HG02870 (cell line): ENCODE results near the gene VGLL4.
A peak's percentile ranks its signal among the peaks of the same experiment; 100 is the strongest.

ENCODE experiments used
- ATAC-seq: cut with Tn5 transposase; IDR thresholded peaks from one replicate; pipeline ENCODE4 v1.9.1; 2021; ENCODE audit warnings: mild to moderate bottlenecking, moderate library complexity; ENCODE audit not compliant: unreplicated experiment

Gene VGLL4

DNA sequence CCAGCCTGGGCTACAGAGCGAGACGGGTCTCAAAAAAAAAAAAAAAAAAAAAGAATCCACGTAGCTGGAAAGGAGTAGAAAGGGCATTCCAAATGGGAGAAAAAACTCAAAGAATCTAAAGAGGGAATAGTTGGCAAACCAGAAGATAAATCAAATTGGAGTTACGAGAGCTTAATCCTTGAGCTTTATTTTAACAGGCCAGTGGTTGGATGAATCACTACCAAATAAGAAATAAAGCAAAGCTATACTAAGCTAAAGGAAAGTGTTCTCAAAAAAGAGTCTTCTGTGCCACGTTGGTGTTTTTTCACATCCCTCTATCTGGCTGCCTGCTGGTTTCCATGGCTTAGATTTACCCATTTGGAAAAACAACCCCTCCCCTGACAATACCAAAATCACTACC is 14.0 kb downstream of the VGLL4 start:
- no peak for ATAC-seq

- ATAC-seq = no peak
Measured at GRCh38 chr3:11627612-11628011, 16.1 kb downstream of the VGLL4 start.

DNA sequence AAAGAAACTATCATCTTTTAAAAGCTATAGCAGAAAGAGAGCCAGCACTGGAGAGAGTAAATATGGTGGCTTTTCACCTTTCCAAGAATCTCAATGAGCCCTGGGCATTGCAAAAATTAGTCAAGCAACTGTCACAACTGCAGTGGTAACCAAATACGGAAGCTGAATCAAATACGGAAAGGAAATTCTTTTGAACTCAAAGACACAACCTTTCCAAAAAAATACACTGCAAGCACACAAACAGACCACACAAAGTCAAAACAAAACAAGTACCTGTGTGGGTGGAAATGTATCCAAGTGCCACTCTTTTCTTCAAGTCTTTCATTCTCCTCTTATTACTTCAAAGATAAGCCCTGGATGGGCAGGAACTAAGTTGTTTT is 17.6 kb downstream of the VGLL4 start:
- peak; percentile 72 for ATAC-seq

GRCh38 chr3:11625376-11626083 is 18.2 kb downstream of the VGLL4 start:
- ATAC-seq = no peak

DNA sequence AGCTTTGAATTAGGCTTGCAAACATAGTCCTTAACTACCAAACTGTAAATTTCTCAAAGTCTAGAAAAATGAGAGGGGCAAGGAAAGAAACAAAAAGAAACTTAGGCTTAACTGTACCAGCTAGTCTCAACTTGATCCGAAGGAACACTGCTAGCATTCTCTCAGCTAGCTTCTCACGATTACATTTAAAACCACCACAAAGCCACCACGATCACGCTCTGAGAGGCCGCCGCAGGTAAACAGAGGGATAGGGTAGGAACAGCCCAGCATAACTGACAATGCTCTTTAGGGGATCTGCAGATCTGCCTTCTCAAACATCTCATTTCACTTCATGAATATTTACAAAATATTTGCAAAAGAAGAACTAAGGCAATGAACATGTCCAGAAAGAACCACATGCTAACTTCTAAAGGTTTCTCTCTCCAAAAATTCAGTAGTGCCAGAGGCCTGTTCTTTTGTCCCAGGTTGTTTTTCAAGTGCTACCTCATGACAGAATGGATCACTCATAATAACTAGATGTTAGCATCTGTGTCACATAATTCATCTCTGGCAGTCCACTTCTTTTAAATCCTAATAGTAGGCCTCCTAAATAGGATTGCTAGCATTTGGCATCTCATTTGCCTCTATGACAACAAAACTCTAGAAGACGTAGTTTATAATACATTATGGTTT is 18.9 kb downstream of the VGLL4 start:
- no peak for ATAC-seq

- peak; percentile 37 for ATAC-seq
Measured at GRCh38 chr3:11624161-11624560, 19.6 kb downstream of the VGLL4 start.

- no peak for ATAC-seq
Measured at GRCh38 chr3:11622586-11623550, 20.8 kb downstream of the VGLL4 start.

DNA sequence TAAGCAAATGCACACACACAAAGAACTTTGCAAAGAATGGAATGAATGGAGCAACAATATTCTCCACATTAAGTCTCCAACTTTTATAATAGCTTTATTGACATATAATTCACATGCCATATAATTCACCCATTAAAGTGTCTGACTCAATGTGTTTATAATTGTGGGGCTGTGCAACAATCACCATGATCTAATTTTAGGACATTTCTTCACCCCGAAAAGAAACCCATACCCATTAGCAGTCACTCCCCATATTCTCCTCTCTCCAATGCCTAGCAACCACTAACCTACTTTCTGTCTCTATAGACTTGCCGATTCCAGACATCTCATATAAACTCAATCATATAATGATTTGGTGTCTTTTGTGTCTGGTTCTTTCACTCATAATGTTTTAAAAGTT is 22.6 kb downstream of the VGLL4 start:
- no peak for ATAC-seq

DNA sequence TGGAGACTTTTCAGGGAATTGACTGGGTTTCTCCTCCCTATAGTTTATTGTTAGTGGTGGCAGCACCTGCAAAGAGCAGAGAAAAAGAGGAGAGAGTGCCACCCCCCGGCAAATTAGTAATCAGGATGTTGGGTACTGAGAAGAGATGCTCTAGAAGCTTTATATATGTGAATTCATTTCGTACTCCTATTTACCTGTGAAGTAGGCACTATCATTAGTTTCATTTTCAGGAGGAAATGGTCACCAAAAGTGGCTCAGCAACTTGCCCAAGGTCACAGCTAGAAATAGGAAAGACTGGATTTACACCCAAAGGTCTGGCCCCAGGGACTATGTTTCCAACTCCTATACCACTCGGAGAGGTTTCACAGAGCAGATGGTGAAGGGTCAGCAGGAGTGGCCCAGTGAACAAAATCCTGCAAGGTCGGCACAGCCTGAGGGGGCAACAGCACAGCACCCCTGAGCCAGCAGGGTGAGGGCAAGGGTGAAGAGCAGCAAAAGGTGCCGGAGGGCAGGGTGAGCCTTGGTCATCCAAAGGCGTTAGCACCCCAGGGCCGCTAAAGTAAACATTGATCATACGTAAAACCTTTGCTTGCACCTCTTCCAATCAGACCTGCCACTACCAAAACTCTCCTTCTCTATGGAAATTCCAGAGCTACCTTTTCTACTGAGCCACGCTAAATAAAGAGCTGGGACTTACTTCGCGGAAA is 23.6 kb downstream of the VGLL4 start:
- no peak for ATAC-seq

DNA sequence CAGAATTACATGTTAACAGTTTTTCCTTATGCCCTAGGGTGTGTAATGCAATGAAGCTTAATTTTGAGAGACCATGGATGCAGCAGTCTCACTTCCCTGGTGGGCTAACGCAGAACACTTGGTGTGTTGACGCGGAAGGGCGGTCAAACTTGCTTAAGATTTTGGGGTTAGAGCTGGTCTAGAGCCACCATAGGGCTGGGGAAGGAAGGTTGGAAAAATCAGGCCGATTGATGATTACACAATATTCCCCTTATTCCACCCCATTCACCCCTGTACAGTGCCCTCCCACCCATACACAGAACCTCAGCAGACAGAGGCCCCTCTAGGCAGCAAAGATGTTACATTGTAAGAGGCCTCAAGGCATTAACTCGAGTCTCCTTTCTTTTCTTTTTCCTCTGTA is 24.3 kb downstream of the VGLL4 start:
- no peak for ATAC-seq

GRCh38 chr3:11618904-11619303 is 24.8 kb downstream of the VGLL4 start:
- no peak for ATAC-seq

DNA sequence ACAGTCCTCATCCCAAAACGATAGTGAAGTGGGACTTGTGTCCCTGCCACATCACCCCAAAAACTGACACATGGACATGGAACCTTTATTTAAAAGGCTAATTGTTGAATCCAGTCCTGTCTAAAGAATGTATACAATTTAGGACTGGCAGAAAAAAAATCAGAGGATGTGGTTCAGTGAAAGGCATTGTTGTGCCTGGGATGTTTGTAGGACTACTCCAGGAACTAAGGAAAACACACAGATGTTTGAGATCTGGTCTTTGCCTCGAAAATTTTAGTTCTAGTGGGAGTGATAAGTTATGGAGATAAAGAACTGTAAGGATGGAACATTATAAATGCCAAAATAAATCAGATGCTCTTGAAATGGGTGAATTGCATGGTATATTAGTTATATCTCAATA is 27.2 kb downstream of the VGLL4 start:
- no peak for ATAC-seq

DNA sequence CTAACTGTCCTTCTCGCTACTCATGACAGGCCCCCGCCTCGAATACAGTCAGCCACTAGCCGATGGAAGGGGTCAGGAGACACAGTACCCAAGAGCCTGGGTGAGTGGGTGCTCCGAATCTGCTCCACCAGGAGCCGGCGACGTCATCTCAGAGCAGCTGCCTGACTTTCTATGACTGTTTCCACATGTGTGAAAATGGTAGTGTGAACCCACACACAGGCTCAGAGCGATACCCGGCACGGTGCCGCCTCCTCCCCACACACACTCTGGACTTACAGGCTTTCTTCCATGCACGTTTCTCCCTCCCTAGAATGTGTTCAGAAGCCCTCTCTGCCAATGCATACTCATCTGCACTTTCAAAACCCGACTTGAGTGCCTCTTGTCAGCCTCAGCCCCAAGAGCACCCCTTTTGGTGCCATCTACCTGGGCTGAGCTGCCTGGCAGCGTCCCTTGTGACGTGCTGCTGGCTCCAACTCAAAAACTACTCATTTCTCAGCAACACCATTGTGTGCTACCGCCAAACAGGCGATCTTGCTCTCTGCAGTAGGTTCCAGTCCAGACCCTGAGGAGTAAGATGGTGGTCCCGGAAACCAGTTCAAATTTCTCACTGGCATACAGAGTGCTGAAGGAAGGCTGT is 29.7 kb downstream of the VGLL4 start:
- ATAC-seq = no peak

GRCh38 chr3:11613319-11613718 is 30.4 kb downstream of the VGLL4 start:
- ATAC-seq = no peak

GRCh38 chr3:11612515-11613188 is 31.1 kb downstream of the VGLL4 start:
- ATAC-seq = no peak

DNA sequence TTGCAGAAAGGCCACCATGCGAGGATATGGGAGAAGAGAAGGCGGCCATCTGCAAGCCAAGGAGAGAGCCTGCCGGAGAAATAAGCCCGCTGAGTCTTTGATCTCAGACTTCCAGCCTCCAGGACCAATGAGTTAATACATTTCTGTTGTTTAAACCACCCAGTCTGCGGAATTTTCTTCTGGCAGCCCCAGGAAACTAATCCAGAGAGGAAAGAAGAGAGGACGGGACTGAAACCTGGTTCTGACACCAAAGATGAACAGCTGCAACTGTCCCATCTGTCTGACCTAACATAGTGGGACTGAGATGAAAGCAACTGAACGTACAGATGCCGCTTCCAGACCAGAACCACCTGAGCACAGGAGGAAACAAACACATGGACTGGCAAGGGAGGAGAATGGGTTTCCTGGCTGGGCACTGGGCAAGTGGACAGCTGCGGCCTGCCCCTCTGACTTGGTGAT is 32.3 kb downstream of the VGLL4 start:
- no peak for ATAC-seq

DNA sequence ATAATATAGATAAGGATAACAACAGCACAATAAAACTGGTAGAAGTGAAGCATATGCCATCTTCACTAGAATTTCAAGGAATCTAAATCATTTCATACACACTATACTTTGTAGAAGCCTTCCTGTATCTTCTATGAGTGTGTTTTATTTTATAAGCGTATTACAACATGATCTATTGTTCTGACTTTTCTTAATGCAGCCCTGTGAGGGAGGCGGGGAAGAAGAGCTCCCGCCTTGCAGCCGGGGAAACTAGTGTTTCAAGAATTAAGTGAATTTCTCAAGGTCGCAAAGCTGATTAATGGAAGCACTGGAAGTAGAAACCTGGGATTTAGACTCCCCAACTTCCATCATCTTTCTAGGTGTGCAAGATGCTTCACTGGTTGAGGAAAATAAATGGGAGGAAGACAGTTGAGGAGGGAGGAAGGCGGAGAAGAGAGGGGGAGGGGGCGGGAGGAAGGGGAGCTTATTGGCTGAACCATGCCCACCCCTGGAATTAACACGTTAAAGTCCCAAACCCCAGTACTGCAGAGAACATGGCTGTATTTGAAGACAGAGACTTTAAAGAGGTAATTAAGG is 32.9 kb downstream of the VGLL4 start:
- no peak for ATAC-seq

- ATAC-seq = no peak
Measured at GRCh38 chr3:11610044-11610671, 33.6 kb downstream of the VGLL4 start.

DNA sequence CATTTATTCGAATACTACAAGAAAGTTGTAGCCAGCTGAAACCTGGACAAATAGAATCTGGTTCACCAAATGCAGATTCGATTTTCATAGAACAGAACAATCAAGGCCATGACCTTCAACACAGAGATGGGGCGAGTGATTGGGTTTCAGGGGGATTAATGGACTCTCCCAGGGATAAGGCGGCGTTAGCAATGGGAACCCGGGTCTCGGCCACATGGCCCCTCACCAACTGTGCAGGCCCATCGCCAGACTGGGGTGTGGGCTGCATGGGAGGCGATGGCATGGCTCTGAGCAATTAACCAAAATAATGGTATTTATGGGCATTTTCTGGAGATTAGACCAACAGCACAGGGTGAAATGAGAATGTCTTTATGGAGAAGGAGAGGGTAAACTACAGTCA is 34.2 kb downstream of the VGLL4 start:
- no peak for ATAC-seq
